ENCODE measurements around the gene FLNB.
"Not testable (repeated sequence)": the region's sequence is repeated elsewhere in the genome, so short reads cannot be mapped to it uniquely, and the experiment has no call there.

FLNB gene

DNA sequence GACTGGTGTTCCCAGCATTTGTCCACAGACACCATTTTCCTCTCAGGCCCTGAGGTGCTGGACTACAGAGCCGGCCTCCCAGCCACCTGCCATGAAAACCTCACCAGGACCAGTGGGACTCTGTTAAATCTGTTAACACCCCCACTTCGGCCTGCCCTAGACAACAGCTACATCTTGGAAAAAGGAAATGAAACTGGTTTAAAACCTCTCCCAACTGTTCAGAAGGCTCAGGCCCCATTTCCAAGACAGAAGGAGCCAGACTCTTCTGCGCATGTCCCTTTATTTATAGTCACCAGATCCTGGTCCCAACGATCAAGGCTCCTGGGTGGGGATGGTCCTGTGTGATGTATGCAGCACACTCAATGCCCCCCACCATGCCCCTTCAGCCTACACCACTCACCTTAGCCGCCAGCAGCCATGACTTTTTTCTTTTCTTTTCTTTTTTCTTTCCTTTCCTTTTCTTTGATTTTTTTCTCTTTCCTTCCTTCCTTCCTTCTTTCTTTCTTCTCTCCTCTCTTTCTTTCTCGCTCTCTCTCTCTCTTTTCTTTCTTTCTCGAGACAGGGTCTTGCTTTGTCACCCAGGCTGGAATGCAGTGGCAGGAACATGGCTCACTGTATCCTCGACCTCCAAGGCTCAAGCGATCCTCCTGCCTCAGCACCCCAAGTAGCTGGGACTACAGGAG is 25.5 kb upstream of the FLNB start:
- no peak overlapping the region for H3K4me3 ChIP-seq (replicated peaks in 1 of 2; ENCODE audit: low read depth in 2 of 2, low read length in 2 of 2)
- TF ChIP-seq, protein P1, sequence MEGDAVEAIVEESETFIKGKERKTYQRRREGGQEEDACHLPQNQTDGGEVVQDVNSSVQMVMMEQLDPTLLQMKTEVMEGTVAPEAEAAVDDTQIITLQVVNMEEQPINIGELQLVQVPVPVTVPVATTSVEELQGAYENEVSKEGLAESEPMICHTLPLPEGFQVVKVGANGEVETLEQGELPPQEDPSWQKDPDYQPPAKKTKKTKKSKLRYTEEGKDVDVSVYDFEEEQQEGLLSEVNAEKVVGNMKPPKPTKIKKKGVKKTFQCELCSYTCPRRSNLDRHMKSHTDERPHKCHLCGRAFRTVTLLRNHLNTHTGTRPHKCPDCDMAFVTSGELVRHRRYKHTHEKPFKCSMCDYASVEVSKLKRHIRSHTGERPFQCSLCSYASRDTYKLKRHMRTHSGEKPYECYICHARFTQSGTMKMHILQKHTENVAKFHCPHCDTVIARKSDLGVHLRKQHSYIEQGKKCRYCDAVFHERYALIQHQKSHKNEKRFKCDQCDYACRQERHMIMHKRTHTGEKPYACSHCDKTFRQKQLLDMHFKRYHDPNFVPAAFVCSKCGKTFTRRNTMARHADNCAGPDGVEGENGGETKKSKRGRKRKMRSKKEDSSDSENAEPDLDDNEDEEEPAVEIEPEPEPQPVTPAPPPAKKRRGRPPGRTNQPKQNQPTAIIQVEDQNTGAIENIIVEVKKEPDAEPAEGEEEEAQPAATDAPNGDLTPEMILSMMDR (IDR thresholded peaks at IDR 0.05; ENCODE audit: low read depth, low read length), result no peak
- DNase-seq (ENCODE audit: low read depth in 2 of 2), result no peak

DNA sequence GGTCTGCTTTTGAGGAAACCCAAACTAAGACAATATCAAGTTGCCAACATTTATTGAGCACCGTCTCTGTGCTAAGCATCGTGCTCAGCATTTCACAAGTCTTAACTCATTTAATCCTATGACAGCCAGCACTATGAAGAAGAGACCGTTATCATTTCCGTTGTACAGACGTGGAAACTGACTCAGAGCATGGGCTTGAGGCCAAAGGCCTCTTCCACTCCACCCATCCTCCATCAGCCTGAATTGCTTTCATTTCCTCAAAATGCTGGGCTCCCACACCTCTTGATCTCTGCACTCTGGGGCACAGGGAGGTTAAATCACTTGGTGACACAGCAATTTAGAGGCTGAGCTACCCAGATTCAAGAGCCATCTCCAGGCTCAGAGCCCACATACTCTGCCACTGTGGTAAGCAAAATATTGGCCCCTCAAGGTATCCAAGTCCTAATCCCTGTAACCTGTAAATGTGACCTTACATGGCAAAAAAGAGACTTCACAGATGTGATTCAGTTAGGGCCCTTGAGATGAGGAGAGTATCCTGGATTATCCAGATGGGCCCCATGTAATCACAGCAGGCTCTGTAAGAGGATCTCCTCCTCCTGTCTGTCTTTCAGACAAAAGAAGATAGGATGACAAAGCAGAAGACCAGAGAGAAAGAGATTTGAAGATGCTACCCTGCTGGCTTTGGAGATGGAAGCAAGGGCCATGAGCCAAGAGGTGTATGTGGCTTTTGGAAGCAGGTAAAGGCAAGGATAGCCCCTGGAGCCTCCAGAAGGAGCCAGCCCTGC is 24.3 kb upstream of the FLNB start:
- TF ChIP-seq, protein P1 (IDR thresholded peaks at IDR 0.05; ENCODE audit: low read depth, low read length), result no peak
- no peak overlapping the region for H3K4me3 ChIP-seq (replicated peaks in 1 of 2; ENCODE audit: low read depth in 2 of 2, low read length in 2 of 2)
- peak; percentile 80 to 94 for DNase-seq (ENCODE audit: low read depth in 2 of 2)

DNA sequence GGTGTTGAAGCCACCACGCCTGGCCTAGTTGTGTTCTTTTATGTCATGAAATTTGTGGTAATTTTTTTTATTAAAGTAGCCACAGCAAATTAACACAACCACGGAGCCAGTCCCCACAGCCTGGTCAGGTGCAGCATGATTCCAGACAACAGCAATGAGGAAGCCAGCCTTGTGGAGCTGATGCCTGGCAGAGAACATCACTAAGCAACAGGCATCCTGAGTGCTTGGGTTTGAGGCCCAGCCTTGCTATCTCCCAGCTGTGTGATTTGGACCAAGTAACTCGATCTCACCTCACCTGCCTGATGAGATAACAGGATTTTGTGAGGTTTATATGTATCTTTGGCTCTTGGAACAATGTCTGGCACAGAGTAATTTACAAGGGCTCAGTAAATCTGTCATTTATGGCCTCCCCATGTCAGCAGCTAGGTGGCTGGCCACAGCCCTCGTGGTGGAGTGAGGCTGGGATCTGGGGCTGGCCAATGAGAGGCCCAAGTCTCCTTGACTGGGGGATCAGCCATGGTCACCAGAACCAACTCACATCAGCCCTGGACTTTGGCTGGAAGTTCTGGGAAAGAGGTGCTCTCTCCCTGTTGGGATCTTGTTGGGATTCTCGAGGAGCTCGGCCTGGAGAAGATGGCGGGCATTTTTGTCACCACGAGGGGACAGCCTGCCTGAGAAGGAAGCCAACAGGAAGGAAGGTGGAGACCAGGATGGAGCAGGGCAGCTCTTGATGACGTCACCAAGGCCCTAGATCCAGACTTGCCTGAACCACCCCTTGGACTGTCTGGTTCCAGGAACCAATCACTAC is 22.8 kb upstream of the FLNB start:
- TF ChIP-seq, protein P1 (IDR thresholded peaks at IDR 0.05; ENCODE audit: low read depth, low read length), result no peak
- no peak overlapping the region for H3K4me3 ChIP-seq (replicated peaks in 1 of 2; ENCODE audit: low read depth in 2 of 2, low read length in 2 of 2)
- no peak for DNase-seq (ENCODE audit: low read depth in 2 of 2)

- TF ChIP-seq, protein P1 (IDR thresholded peaks at IDR 0.05; ENCODE audit: low read depth, low read length), result no peak
- no peak overlapping the region for H3K4me3 ChIP-seq (replicated peaks in 1 of 2; ENCODE audit: low read depth in 2 of 2, low read length in 2 of 2)
- DNase-seq (ENCODE audit: low read depth in 2 of 2), result no peak
Measured at GRCh38 chr3:57985984-57986246, 22.3 kb upstream of the FLNB start.

DNA sequence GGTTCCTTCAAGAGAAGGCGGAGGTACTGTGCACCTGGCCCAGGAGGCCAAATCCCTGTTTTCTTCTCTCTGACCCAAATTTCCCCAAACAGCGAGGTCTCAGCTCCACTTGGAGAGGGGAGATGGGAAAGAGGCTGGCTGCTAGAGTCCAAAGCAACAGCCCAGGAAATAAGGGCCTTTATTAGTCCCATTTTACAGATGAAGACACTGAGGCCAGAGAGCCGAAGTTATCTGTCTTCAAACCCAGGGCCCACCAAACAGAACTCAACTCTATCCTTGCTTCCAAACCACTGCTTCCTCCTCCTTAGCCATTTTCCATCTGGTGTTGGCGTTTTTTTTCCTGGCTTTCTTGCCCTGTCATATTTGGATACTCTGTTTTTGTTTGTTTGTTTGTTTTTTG is 22.0 kb upstream of the FLNB start:
- DNase-seq (ENCODE audit: low read depth in 2 of 2), result no peak
- H3K4me3 ChIP-seq (replicated peaks in 1 of 2; ENCODE audit: low read depth in 2 of 2, low read length in 2 of 2), result no peak overlapping the region
- TF ChIP-seq, protein P1 (IDR thresholded peaks at IDR 0.05; ENCODE audit: low read depth, low read length), result no peak

DNA sequence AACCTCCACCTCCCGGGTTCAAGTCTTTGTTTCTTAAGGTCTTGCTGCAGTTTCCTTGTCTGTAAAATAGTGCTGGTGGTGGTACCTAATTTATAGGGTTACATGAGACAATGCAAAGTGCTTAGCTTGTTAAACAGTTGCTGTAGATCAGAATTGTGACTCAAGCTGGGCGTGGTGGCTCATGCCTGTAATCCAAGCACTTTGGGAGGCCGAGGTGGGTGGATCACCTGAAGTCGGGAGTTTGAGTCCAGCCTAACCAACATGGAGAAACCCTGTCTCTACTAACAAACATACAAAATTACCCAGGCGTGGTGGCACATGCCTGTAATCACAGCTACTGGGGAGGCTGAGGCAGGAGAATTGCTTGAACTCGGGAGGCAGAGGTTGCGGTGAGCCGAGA is 19.0 kb upstream of the FLNB start:
- H3K4me3 ChIP-seq (replicated peaks in 1 of 2; ENCODE audit: low read depth in 2 of 2, low read length in 2 of 2); DNase-seq (ENCODE audit: low read depth in 2 of 2): not testable (repeated sequence)

DNA sequence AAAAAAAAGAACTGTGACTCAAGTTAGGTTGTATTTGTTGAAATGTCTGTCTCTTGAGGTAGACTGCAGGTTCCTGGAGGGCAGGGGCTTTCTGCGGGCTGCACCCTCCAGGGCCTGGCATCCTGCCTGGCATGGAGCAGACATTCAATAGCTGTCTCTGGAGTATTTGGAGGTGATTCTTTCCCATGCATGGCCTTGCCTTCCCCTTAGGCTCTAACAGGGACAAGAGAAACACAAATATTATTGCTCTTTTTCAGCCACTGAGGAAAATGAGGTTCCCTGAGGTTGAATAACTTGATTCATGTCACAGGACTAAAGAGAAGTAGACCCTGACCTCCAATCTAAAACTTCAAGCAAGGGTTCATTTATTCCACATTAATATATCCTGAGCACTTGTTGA is 18.6 kb upstream of the FLNB start:
- TF ChIP-seq, protein P1 (IDR thresholded peaks at IDR 0.05; ENCODE audit: low read depth, low read length), result no peak
- H3K4me3 ChIP-seq (replicated peaks in 1 of 2; ENCODE audit: low read depth in 2 of 2, low read length in 2 of 2), result no peak overlapping the region
- no peak for DNase-seq (ENCODE audit: low read depth in 2 of 2)

Measured in cardiac fibroblast (primary cell).